ENCODE data around the gene DRC7. TPM values are rescaled to one million over a fixed set of nuclear protein-coding genes. Genes with fewer than 3 reads are reported as not detected.

The DRC7 gene
- total and polyA plus RNA-seq, 9 of the 15 experiments (the other 6 are each of a cell fraction or from before 2014, with no cell fraction given): 0.04 to 0.33 (median 0.12) TPM; not detected in 3

- TF ChIP-seq PHF8 (IDR thresholded peaks at IDR 0.05; ENCODE audit: borderline replicate concordance, low read length): peak; percentile 27; the same call in 1 of the 2 replicates
- TF ChIP-seq ZNF175 (CRISPR knock-in tag; IDR thresholded peaks at IDR 0.05; ENCODE audit: low read depth): peak; percentile 88
- TF ChIP-seq CREB3 (tag; conservative IDR thresholded peaks at IDR 0.05; ENCODE audit: low read depth): peak; percentile 84
- no peak for TF ChIP-seq PTBP1 (IDR thresholded peaks at IDR 0.05; ENCODE audit: low read depth, low read length)
- TF ChIP-seq, protein P1, sequence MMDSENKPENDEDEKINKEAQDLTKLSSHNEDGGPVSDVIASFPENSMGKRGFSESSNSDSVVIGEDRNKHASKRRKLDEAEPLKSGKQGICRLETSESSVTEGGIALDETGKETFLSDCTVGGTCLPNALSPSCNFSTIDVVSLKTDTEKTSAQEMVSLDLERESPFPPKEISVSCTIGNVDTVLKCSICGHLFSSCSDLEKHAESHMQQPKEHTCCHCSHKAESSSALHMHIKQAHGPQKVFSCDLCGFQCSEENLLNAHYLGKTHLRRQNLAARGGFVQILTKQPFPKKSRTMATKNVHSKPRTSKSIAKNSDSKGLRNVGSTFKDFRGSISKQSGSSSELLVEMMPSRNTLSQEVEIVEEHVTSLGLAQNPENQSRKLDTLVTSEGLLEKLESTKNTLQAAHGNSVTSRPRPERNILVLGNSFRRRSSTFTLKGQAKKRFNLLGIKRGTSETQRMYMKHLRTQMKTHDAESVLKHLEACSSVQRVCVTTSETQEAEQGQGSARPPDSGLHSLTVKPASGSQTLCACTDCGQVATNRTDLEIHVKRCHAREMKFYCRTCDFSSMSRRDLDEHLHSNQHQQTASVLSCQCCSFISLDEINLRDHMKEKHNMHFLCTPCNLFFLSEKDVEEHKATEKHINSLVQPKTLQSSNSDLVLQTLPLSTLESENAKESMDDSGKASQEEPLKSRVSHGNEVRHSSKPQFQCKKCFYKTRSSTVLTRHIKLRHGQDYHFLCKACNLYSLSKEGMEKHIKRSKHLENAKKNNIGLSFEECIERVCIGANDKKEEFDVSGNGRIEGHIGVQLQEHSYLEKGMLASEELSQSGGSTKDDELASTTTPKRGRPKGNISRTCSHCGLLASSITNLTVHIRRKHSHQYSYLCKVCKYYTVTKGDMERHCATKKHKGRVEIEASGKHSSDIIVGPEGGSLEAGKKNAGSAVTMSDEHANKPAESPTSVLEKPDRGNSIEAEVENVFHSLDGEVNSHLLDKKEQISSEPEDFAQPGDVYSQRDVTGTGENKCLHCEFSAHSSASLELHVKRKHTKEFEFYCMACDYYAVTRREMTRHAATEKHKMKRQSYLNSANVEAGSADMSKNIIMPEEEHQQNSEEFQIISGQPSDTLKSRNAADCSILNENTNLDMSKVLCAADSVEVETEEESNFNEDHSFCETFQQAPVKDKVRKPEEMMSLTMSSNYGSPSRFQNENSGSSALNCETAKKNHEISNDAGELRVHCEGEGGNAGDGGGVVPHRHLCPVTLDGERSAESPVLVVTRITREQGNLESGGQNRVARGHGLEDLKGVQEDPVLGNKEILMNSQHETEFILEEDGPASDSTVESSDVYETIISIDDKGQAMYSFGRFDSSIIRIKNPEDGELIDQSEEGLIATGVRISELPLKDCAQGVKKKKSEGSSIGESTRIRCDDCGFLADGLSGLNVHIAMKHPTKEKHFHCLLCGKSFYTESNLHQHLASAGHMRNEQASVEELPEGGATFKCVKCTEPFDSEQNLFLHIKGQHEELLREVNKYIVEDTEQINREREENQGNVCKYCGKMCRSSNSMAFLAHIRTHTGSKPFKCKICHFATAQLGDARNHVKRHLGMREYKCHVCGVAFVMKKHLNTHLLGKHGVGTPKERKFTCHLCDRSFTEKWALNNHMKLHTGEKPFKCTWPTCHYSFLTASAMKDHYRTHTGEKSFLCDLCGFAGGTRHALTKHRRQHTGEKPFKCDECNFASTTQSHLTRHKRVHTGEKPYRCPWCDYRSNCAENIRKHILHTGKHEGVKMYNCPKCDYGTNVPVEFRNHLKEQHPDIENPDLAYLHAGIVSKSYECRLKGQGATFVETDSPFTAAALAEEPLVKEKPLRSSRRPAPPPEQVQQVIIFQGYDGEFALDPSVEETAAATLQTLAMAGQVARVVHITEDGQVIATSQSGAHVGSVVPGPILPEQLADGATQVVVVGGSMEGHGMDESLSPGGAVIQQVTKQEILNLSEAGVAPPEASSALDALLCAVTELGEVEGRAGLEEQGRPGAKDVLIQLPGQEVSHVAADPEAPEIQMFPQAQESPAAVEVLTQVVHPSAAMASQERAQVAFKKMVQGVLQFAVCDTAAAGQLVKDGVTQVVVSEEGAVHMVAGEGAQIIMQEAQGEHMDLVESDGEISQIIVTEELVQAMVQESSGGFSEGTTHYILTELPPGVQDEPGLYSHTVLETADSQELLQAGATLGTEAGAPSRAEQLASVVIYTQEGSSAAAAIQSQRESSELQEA (IDR thresholded peaks at IDR 0.05; ENCODE audit: low read depth): no peak
- no peak for TF ChIP-seq SETDB1 (IDR thresholded peaks at IDR 0.05; ENCODE audit: low read length)
- TF ChIP-seq ZNF644 (tag; IDR thresholded peaks at IDR 0.05; ENCODE audit: low read depth): peak; percentile 74; the same call in 1 of the 2 replicates
- TF ChIP-seq, protein P2, sequence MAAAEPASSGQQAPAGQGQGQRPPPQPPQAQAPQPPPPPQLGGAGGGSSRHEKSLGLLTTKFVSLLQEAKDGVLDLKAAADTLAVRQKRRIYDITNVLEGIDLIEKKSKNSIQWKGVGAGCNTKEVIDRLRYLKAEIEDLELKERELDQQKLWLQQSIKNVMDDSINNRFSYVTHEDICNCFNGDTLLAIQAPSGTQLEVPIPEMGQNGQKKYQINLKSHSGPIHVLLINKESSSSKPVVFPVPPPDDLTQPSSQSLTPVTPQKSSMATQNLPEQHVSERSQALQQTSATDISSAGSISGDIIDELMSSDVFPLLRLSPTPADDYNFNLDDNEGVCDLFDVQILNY (CRISPR knock-in tag; IDR thresholded peaks at IDR 0.05): no peak
- no peak for TF ChIP-seq MBD1 (CRISPR knock-in tag; IDR thresholded peaks at IDR 0.05)
- no peak for TF ChIP-seq FOXM1 (IDR thresholded peaks at IDR 0.05; ENCODE audit: low read depth)
- no peak for TF ChIP-seq FOXM1 (CRISPR knock-in tag; IDR thresholded peaks at IDR 0.05; ENCODE audit: low read depth)
- TF ChIP-seq ZNF3 (CRISPR knock-in tag; IDR thresholded peaks at IDR 0.05): no peak
- TF ChIP-seq CHD1 (IDR thresholded peaks at IDR 0.05; ENCODE audit: low read length): no peak
- no peak for TF ChIP-seq XRCC5 (IDR thresholded peaks at IDR 0.05; ENCODE audit: low read depth, low read length)
- TF ChIP-seq SIRT6 (IDR thresholded peaks at IDR 0.05; ENCODE audit: low read depth, low read length): no peak
Measured at GRCh38 chr16:57667526-57668262, 26.9 kb upstream of the DRC7 start (continued).
